ENCODE measurements around the gene SLC25A47. TPM values are rescaled to one million over a fixed set of nuclear protein-coding genes. Genes with fewer than 3 reads are reported as not detected.

SLC25A47 gene
- total and polyA plus RNA-seq, 9 of the 15 experiments (the other 6 are each of a cell fraction or from before 2014, with no cell fraction given) = 0.09 to 0.23 (median 0.22) TPM; not detected in 6

DNA sequence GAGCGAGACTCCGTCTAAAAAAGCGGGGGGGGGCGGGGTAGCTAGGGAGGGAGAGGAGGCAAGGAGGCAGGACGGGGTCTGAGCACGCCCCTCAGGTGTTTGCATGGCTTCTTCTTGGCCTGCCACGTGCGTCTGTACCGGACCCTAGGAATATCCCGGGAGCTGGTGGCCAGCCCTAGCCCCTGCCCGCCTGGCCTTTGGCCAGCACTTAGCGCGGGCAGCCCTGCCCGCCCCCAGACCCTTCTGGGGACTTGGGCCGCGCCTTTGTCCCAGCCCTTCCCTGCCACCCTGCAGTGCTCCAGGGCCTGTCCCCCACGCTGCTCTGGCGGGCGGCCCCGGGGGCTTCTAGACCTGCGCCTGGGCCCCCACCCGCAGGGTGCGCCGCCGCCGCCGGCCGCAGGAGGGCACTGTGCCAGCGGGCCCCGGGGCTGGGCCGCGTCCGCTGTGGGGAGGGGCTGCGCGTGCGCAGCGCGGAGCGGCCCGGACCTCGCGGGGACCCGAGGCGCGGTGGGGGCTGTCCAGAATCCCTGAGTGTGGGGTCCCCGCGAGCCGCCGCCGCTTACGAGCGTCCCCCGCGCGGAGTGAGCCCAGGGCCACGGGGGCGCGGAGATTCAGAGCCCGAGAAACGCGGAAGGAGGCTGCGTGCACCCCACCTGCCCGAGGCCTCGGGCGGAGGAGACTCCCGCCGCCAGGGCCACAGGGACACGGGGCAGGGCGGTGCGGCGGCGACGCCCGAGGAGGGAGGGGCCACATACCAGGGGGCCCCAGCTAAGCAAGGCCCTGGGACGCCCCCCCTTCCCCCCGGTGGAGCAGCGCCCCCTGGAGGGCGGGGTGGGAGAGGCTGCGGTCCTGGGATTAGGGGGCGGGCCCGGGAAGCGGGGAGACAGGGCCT lies 37.9 kb upstream of the SLC25A47 start (continued):
- no peak for TF ChIP-seq ZNF511 (CRISPR knock-in tag; IDR thresholded peaks at IDR 0.05)
- TF ChIP-seq ZNF316 (IDR thresholded peaks at IDR 0.05) = no peak
- TF ChIP-seq, protein P1, sequence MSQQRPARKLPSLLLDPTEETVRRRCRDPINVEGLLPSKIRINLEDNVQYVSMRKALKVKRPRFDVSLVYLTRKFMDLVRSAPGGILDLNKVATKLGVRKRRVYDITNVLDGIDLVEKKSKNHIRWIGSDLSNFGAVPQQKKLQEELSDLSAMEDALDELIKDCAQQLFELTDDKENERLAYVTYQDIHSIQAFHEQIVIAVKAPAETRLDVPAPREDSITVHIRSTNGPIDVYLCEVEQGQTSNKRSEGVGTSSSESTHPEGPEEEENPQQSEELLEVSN (IDR thresholded peaks at IDR 0.05; ENCODE audit: borderline replicate concordance in 1 of 2, extremely low read depth in 1 of 2, insufficient read depth in 1 of 2, insufficient read length in 1 of 2, low read depth in 1 of 2, low read length in 1 of 2, poor library complexity in 1 of 2, severe bottlenecking in 1 of 2) = peak; percentile 89 to 98
- no peak for TF ChIP-seq MTA2 (IDR thresholded peaks at IDR 0.05; ENCODE audit: low read depth)
- TF ChIP-seq CTCF (IDR thresholded peaks at IDR 0.05 in 2 of 3, conservative IDR thresholded peaks at IDR 0.05 in 1 of 3; ENCODE audit: insufficient read depth in 2 of 3, low read depth in 1 of 3, low read length in 3 of 3) = peak in 2 of 3 experiments; percentile 77 to 85
- no peak for TF ChIP-seq ZZZ3 (IDR thresholded peaks at IDR 0.05)
- no peak for TF ChIP-seq CBFB (CRISPR knock-in tag; IDR thresholded peaks at IDR 0.05)
- TF ChIP-seq TEAD1 (CRISPR knock-in tag; IDR thresholded peaks at IDR 0.05) = peak; percentile 79 to 98
- TF ChIP-seq ZNF263 (CRISPR knock-in tag; IDR thresholded peaks at IDR 0.05; ENCODE audit: borderline replicate concordance) = no peak
- TF ChIP-seq, protein P2, sequence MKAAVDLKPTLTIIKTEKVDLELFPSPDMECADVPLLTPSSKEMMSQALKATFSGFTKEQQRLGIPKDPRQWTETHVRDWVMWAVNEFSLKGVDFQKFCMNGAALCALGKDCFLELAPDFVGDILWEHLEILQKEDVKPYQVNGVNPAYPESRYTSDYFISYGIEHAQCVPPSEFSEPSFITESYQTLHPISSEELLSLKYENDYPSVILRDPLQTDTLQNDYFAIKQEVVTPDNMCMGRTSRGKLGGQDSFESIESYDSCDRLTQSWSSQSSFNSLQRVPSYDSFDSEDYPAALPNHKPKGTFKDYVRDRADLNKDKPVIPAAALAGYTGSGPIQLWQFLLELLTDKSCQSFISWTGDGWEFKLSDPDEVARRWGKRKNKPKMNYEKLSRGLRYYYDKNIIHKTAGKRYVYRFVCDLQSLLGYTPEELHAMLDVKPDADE (conservative IDR thresholded peaks at IDR 0.05; ENCODE audit: control insufficient read depth, low read depth, low read length) = no peak; the same call in 1 of the 2 replicates
- 0 out of 2 replicates have a peak, but pooled peaks have one; percentile 11 for TF ChIP-seq ARID1B (IDR thresholded peaks at IDR 0.05)
- TF ChIP-seq CREM (IDR thresholded peaks at IDR 0.05; ENCODE audit: low read depth) = peak; percentile 2; the same call in 1 of the 2 replicates
- 0 out of 2 replicates have a peak, but pooled peaks have one; percentile 63 for TF ChIP-seq TARDBP (IDR thresholded peaks at IDR 0.05)
- TF ChIP-seq ZNF766 (CRISPR knock-in tag; conservative IDR thresholded peaks at IDR 0.05) = no peak
- no peak for TF ChIP-seq CCAR2 (IDR thresholded peaks at IDR 0.05; ENCODE audit: low read depth, low read length)
- TF ChIP-seq KLF6 (CRISPR knock-in tag; IDR thresholded peaks at IDR 0.05; ENCODE audit: borderline replicate concordance) = no peak
- 0 out of 2 replicates have a peak, but pooled peaks have one; percentile 59 for TF ChIP-seq GATAD2B (IDR thresholded peaks at IDR 0.05; ENCODE audit: borderline replicate concordance)
- no peak for TF ChIP-seq TRIM28 (IDR thresholded peaks at IDR 0.05)
- no peak for TF ChIP-seq ZNF586 (CRISPR knock-in tag; conservative IDR thresholded peaks at IDR 0.05)
- no peak for TF ChIP-seq ZSCAN29 (IDR thresholded peaks at IDR 0.05)
- no peak for TF ChIP-seq MCM5 (IDR thresholded peaks at IDR 0.05; ENCODE audit: low read depth)
- TF ChIP-seq, protein P3, sequence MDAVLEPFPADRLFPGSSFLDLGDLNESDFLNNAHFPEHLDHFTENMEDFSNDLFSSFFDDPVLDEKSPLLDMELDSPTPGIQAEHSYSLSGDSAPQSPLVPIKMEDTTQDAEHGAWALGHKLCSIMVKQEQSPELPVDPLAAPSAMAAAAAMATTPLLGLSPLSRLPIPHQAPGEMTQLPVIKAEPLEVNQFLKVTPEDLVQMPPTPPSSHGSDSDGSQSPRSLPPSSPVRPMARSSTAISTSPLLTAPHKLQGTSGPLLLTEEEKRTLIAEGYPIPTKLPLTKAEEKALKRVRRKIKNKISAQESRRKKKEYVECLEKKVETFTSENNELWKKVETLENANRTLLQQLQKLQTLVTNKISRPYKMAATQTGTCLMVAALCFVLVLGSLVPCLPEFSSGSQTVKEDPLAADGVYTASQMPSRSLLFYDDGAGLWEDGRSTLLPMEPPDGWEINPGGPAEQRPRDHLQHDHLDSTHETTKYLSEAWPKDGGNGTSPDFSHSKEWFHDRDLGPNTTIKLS (IDR thresholded peaks at IDR 0.05; ENCODE audit: borderline replicate concordance, low read depth) = peak; percentile 80

All from K562 (cell line).